Activated CD8-positive, alpha-beta T cell treated with anti-CD3 and anti-CD28 coated beads for 36 hours (primary cell): ENCODE results near the gene CCNYL1. TPM values are rescaled to one million over a fixed set of nuclear protein-coding genes. Genes with fewer than 3 reads are reported as not detected.

Experiments
- ATAC-seq: fragments of 200-7000 bp; cut with Tn5 transposase; one replicate; pipeline ENCODE4 v1.10.0; 2021; ENCODE audit warnings: mild to moderate bottlenecking, moderate library complexity
- CTCF ChIA-PET: fragments of 350-600 bp; sonication (Branson Sonifier 250); formaldehyde crosslinking; loops from one replicate; lab custom pipeline; 2021; ENCODE audit warnings: antibody characterized with exemption; lab: Charles Lee
- POLR2A ChIA-PET: fragments of 350-600 bp; sonication (Branson Sonifier 250); formaldehyde crosslinking; loops from one replicate; lab custom pipeline; 2021; ENCODE audit warnings: antibody characterized with exemption; lab: Charles Lee
- DNase-seq: peaks from one replicate; pipeline ENCODE4 v3.0.0-alpha.2; 2020
- H3K27ac Mint-ChIP-seq: one replicate; pipeline ENCODE4 v1.8.0; 2021; ENCODE audit warnings: mild to moderate bottlenecking, mixed read lengths
- H3K27me3 Mint-ChIP-seq: one replicate; pipeline ENCODE4 v1.8.0; 2021; ENCODE audit warnings: mixed read lengths
- H3K36me3 Mint-ChIP-seq: one replicate; pipeline ENCODE4 v1.8.0; 2021; ENCODE audit warnings: low read depth, mixed read lengths
- H3K4me1 Mint-ChIP-seq: one replicate; pipeline ENCODE4 v1.8.0; 2021; ENCODE audit warnings: low read depth, mixed read lengths
- H3K4me3 Mint-ChIP-seq: one replicate; pipeline ENCODE4 v1.8.0; 2021; ENCODE audit warnings: mild to moderate bottlenecking, moderate library complexity, mixed read lengths
- H3K9me3 Mint-ChIP-seq: one replicate; pipeline ENCODE4 v1.8.0; 2021; ENCODE audit warnings: mixed read lengths
- CTCF ChIP-seq: fragments of 200-600 bp; IDR thresholded peaks from one replicate; pipeline ENCODE4 v1.8.0; 2022; ENCODE audit warnings: antibody characterized with exemption, mild to moderate bottlenecking
- intact Hi-C: fragments of 100-400 bp; cut with micrococcal nuclease; formaldehyde crosslinking; loops from one replicate; pipeline ENCODE4 v1.10.0; 2022
- total RNA-seq, 2 experiments: library from RNA; stranded (reverse); gene quantifications; one replicate each; pipeline ENCODE4 v1.2.3, GENCODE V29; 2021

Gene CCNYL1
- total RNA-seq, 2 experiments from 2014 or later = 3.8 to 4.3 TPM

- ChIA-PET POLR2A (no interaction called here), CTCF (no interaction called here)
- intact Hi-C loops = no loop called here
- TF ChIP-seq CTCF = no peak
- Mint-ChIP-seq H3K27me3 (no peaks in the 10 kb centered on the region), H3K4me3 (no peak overlapping the region), H3K27ac (no peak overlapping the region), H3K36me3 (no peaks in the 10 kb centered on the region), H3K4me1 (no peaks in the 10 kb centered on the region), H3K9me3 (no peaks in the 10 kb centered on the region)
- DNase-seq (no peak), ATAC-seq (no peak)
Measured at GRCh38 chr2:207697411-207697810, 14.0 kb upstream of the CCNYL1 start.

GRCh38 chr2:207698301-207698700 is 13.1 kb upstream of the CCNYL1 start:
- POLR2A ChIA-PET = no interaction called here
- intact Hi-C loops = no loop called here
- no peaks in the 10 kb centered on the region for H3K36me3 Mint-ChIP-seq
- H3K27ac Mint-ChIP-seq = no peak overlapping the region
- no peaks in the 10 kb centered on the region for H3K27me3 Mint-ChIP-seq
- no peaks in the 10 kb centered on the region for H3K9me3 Mint-ChIP-seq
- DNase-seq (no peak), ATAC-seq (no peak)
- CTCF ChIA-PET = no interaction called here
- no peak for TF ChIP-seq CTCF
- H3K4me1 Mint-ChIP-seq = no peaks in the 10 kb centered on the region
- no peak overlapping the region for H3K4me3 Mint-ChIP-seq

GRCh38 chr2:207704078-207704477 is 7.4 kb upstream of the CCNYL1 start:
- intact Hi-C loops = no loop called here
- no peak for TF ChIP-seq CTCF
- POLR2A ChIA-PET = interaction anchor here (0.6 kb wide), 1 partner anchor 19 kb away, joined by 4 read pairs; no protein-coding TSS in a partner anchor
- ATAC-seq (no peak), DNase-seq (no peak)
- no peak overlapping the region for H3K4me3 Mint-ChIP-seq
- no peaks in the 10 kb centered on the region for H3K9me3 Mint-ChIP-seq
- no peaks in the 10 kb centered on the region for H3K27me3 Mint-ChIP-seq
- peaks cover 7% of the 10 kb centered on the region for H3K4me1 Mint-ChIP-seq
- CTCF ChIA-PET = interaction anchor here (3.6 kb wide), 1 partner anchor 11 kb away, joined by 21 read pairs; no protein-coding TSS in a partner anchor
- no peak overlapping the region for H3K27ac Mint-ChIP-seq
- H3K36me3 Mint-ChIP-seq = no peaks in the 10 kb centered on the region

- DNase-seq (no peak), ATAC-seq (no peak)
- no peak overlapping the region for H3K27ac Mint-ChIP-seq
- H3K4me1 Mint-ChIP-seq = peaks cover 7% of the 10 kb centered on the region
- no peak for TF ChIP-seq CTCF
- H3K27me3 Mint-ChIP-seq = no peaks in the 10 kb centered on the region
- H3K9me3 Mint-ChIP-seq = no peaks in the 10 kb centered on the region
- ChIA-PET POLR2A (interaction anchor here (0.6 kb wide), 1 partner anchor 18 kb away, joined by 4 read pairs; no protein-coding TSS in a partner anchor), CTCF (interaction anchor here (3.6 kb wide), 1 partner anchor 12 kb away, joined by 21 read pairs; no protein-coding TSS in a partner anchor)
- no peaks in the 10 kb centered on the region for H3K36me3 Mint-ChIP-seq
- intact Hi-C loops = no loop called here
- H3K4me3 Mint-ChIP-seq = no peak overlapping the region
Measured at GRCh38 chr2:207704671-207705070, 6.8 kb upstream of the CCNYL1 start.

GRCh38 chr2:207706936-207707860 is 4.2 kb upstream of the CCNYL1 start:
- no peak overlapping the region for H3K4me3 Mint-ChIP-seq

More at GRCh38 chr2:207706936-207707860, 4.2 kb upstream of the CCNYL1 start:
- DNase-seq (no peak), ATAC-seq (no peak)
- intact Hi-C loops = no loop called here
- Mint-ChIP-seq H3K9me3 (no peaks in the 10 kb centered on the region), H3K36me3 (no peaks in the 10 kb centered on the region), H3K27me3 (no peaks in the 10 kb centered on the region), H3K4me1 (peaks cover 12% of the 10 kb centered on the region), H3K27ac (no peak overlapping the region)
- POLR2A ChIA-PET = interaction anchor here (1.1 to 1.8 kb wide), 3 partner anchors 13 to 84 kb away, joined by 3 to 7 read pairs (median 3); partner anchors contain the start of gene METTL21A
- CTCF ChIA-PET = interaction anchor here (1.1 to 2.2 kb wide), 6 partner anchors 12 to 333 kb away, joined by 3 to 15 read pairs (median 4); partner anchors contain the start of gene METTL21A
- TF ChIP-seq CTCF = no peak
